ENCODE results near the gene MRPL44.
A peak's percentile ranks its signal among the peaks of the same experiment; 100 is the strongest.

Gene MRPL44

GRCh38 chr2:223923976-223924375, 33.3 kb upstream of the MRPL44 start:
- Histone ChIP-seq H3K4me3 (no peak overlapping the region), H3K36me3 (no peaks in the 10 kb centered on the region), H3K4me1 (peaks cover 0 to 21% (median 0%) of the 10 kb centered on the region in 4 donors), H3K27me3 (no peaks in the 10 kb centered on the region), H3K9me3 (peaks cover 0 to 7% (median 0%) of the 10 kb centered on the region in 3 donors), H3K27ac (no peak overlapping the region)
- intact Hi-C loops (cut with DNase I; ENCODE audit: low total_unique reads): no loop called here
- DNase-seq: no peak
- TF ChIP-seq CTCF (IDR thresholded peaks at IDR 0.05): no peak

GRCh38 chr2:223925106-223925505, 32.2 kb upstream of the MRPL44 start:
- Histone ChIP-seq H3K27ac (no peak overlapping the region), H3K4me3 (no peak overlapping the region), H3K27me3 (no peaks in the 10 kb centered on the region), H3K4me1 (peaks cover 0 to 25% (median 0%) of the 10 kb centered on the region in 4 donors), H3K9me3 (peaks cover 0 to 7% (median 0%) of the 10 kb centered on the region in 3 donors), H3K36me3 (no peaks in the 10 kb centered on the region)
- no peak for TF ChIP-seq CTCF (IDR thresholded peaks at IDR 0.05)
- no peak for DNase-seq
- intact Hi-C loops (cut with DNase I; ENCODE audit: low total_unique reads): no loop called here

- no peak for DNase-seq
- H3K36me3 ChIP-seq: no peaks in the 10 kb centered on the region
- peaks cover 0 to 48% (median 7%) of the 10 kb centered on the region in 4 donors for H3K4me1 ChIP-seq
- H3K27me3 ChIP-seq: no peaks in the 10 kb centered on the region
- no peak overlapping the region for H3K4me3 ChIP-seq
- no peak for TF ChIP-seq CTCF (IDR thresholded peaks at IDR 0.05)
- no peak overlapping the region for H3K27ac ChIP-seq
- intact Hi-C loops (cut with DNase I; ENCODE audit: low total_unique reads): no loop called here
- peaks cover 0 to 7% (median 0%) of the 10 kb centered on the region in 3 donors for H3K9me3 ChIP-seq
Measured at GRCh38 chr2:223928113-223929006, 28.9 kb upstream of the MRPL44 start.

- no peak for TF ChIP-seq CTCF (IDR thresholded peaks at IDR 0.05)
- peaks cover 0 to 7% (median 0%) of the 10 kb centered on the region in 3 donors for H3K9me3 ChIP-seq
- H3K36me3 ChIP-seq: no peaks in the 10 kb centered on the region
- intact Hi-C loops (cut with DNase I; ENCODE audit: low total_unique reads): no loop called here
- H3K27ac ChIP-seq: no peak overlapping the region
- DNase-seq: no peak
- H3K4me1 ChIP-seq: peaks cover 0 to 53% (median 18%) of the 10 kb centered on the region in 4 donors
- no peak overlapping the region for H3K4me3 ChIP-seq
- H3K27me3 ChIP-seq: no peaks in the 10 kb centered on the region
Measured at GRCh38 chr2:223929571-223930102, 27.6 kb upstream of the MRPL44 start.

GRCh38 chr2:223930103-223930976, 26.9 kb upstream of the MRPL44 start:
- intact Hi-C loops (cut with DNase I; ENCODE audit: low total_unique reads): no loop called here
- no peak for TF ChIP-seq CTCF (IDR thresholded peaks at IDR 0.05)
- Histone ChIP-seq H3K27ac (peak overlapping the region in 1 of 2 donors; percentile 11), H3K27me3 (no peaks in the 10 kb centered on the region), H3K4me1 (peaks cover 0 to 60% (median 21%) of the 10 kb centered on the region in 4 donors), H3K9me3 (peaks cover 0 to 7% (median 0%) of the 10 kb centered on the region in 3 donors), H3K36me3 (no peaks in the 10 kb centered on the region), H3K4me3 (no peak overlapping the region)
- peak; percentile 54 to 74 for DNase-seq
